Neuron (in vitro differentiated cells): ENCODE data around the gene MAS1L.

ENCODE experiments used
- H2AFZ ChIP-seq: one replicate; pipeline ENCODE4 v1.6.1; 2013; ENCODE audit warnings: low read depth, mild to moderate bottlenecking, inconsistent platforms, low read length, moderate library complexity
- H3K27me3 ChIP-seq: one replicate; pipeline ENCODE4 v1.6.1; 2013; ENCODE audit warnings: low read length; ENCODE audit not compliant: insufficient read depth
- H3K36me3 ChIP-seq: one replicate; pipeline ENCODE4 v1.6.1; 2013; ENCODE audit warnings: low read length; ENCODE audit not compliant: insufficient read depth
- H3K4me1 ChIP-seq: one replicate; pipeline ENCODE4 v1.6.1; 2013; ENCODE audit warnings: low read length; ENCODE audit not compliant: insufficient read depth
- H3K4me3 ChIP-seq: 2 replicates; pipeline ENCODE4 v1.5.1; 2013; ENCODE audit warnings: mild to moderate bottlenecking, low read length, moderate library complexity
- H3K9me3 ChIP-seq: one replicate; pipeline ENCODE4 v1.6.1; 2013; ENCODE audit warnings: low read length

The MAS1L gene

GRCh38 chr6:29522227-29522626, 34.5 kb upstream of the MAS1L start:
- Histone ChIP-seq H3K4me1 (no peaks in the 10 kb centered on the region), H3K36me3 (no peaks in the 10 kb centered on the region), H2AFZ (no peak overlapping the region), H3K27me3 (no peaks in the 10 kb centered on the region), H3K4me3 (no peak overlapping the region), H3K9me3 (no peaks in the 10 kb centered on the region)

DNA sequence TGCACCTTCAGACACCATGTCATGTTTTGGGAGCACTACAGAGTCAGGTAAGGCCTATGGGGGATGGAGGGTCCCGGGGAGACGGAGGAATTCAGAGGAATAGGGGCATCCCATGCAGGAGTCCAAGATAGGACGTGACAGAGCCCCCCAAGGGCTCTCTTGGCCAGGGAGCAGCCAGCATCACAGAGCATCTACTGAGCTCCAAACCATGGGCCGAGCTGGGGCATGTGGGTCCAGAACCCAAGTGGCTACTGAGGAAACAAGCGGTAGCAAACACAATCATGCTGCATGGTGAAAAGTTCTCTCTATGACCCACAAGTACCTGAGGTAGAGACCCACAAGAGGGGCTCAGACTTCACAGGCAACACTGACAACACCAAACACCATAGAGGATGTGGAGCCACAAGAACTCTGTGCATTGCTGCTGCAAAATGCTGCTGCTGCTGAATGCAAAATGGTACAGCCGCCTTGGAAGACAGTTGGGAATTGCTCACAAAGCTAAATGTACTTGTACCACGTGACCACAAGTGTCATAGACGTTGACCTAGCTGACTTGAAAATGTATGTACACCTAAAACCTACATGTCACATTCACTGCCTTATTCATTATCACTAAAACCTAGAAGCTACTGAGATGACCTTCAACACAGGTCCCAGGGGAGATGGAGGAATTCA, 33.4 kb upstream of the MAS1L start:
- H3K36me3 ChIP-seq, result no peaks in the 10 kb centered on the region
- no peak overlapping the region for H2AFZ ChIP-seq
- no peak overlapping the region for H3K4me3 ChIP-seq
- H3K4me1 ChIP-seq, result no peaks in the 10 kb centered on the region
- no peaks in the 10 kb centered on the region for H3K27me3 ChIP-seq
- no peaks in the 10 kb centered on the region for H3K9me3 ChIP-seq

DNA sequence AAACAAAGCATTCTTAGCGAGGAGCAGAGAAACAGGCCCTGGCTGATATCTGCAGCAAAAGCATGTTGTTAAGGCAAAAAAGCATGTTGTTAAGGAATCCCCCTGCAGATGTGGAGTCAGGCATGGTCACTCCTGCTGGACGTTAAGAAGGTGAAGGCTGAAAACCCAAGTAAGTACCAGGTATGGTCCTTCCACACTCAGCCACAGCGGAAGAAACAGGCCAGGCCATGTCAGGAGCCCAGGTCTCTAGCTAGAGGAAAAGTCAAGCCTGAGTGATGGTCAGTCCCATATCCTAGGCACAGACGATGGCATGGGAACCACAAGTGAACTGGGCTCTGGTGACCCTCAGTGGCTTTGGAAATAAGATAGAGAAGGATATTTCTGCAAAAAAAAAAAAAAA, 32.5 kb upstream of the MAS1L start:
- Histone ChIP-seq H3K9me3 (no peaks in the 10 kb centered on the region), H3K4me3 (no peak overlapping the region), H3K36me3 (no peaks in the 10 kb centered on the region), H3K4me1 (no peaks in the 10 kb centered on the region), H2AFZ (no peak overlapping the region), H3K27me3 (no peaks in the 10 kb centered on the region)

- H3K4me3 ChIP-seq, result no peak overlapping the region
- no peaks in the 10 kb centered on the region for H3K4me1 ChIP-seq
- H2AFZ ChIP-seq, result no peak overlapping the region
- no peaks in the 10 kb centered on the region for H3K27me3 ChIP-seq
- H3K36me3 ChIP-seq, result no peaks in the 10 kb centered on the region
- H3K9me3 ChIP-seq, result no peaks in the 10 kb centered on the region
These were observed 31.7 kb upstream of the MAS1L start for GRCh38 chr6:29519291-29520010.

- Histone ChIP-seq H3K27me3 (no peaks in the 10 kb centered on the region), H3K4me3 (no peak overlapping the region), H3K9me3 (no peaks in the 10 kb centered on the region), H3K4me1 (no peaks in the 10 kb centered on the region), H2AFZ (no peak overlapping the region), H3K36me3 (no peaks in the 10 kb centered on the region)
These were observed 30.1 kb upstream of the MAS1L start for GRCh38 chr6:29517728-29518440.

- Histone ChIP-seq H3K36me3 (no peaks in the 10 kb centered on the region), H3K4me3 (no peak overlapping the region), H3K27me3 (no peaks in the 10 kb centered on the region), H2AFZ (no peak overlapping the region), H3K4me1 (no peaks in the 10 kb centered on the region), H3K9me3 (no peaks in the 10 kb centered on the region)
These were observed 29.5 kb upstream of the MAS1L start for GRCh38 chr6:29517245-29517644.

GRCh38 chr6:29516108-29516507, 28.4 kb upstream of the MAS1L start:
- H3K27me3 ChIP-seq, result no peaks in the 10 kb centered on the region
- no peaks in the 10 kb centered on the region for H3K9me3 ChIP-seq
- no peaks in the 10 kb centered on the region for H3K36me3 ChIP-seq
- no peak overlapping the region for H3K4me3 ChIP-seq
- H2AFZ ChIP-seq, result no peak overlapping the region
- H3K4me1 ChIP-seq, result no peaks in the 10 kb centered on the region

GRCh38 chr6:29510746-29511300, 23.1 kb upstream of the MAS1L start:
- Histone ChIP-seq H3K4me3 (no peak overlapping the region), H3K4me1 (peaks cover 14% of the 10 kb centered on the region), H3K36me3 (no peaks in the 10 kb centered on the region), H3K9me3 (no peaks in the 10 kb centered on the region), H3K27me3 (no peaks in the 10 kb centered on the region), H2AFZ (no peak overlapping the region)

- H3K9me3 ChIP-seq, result no peaks in the 10 kb centered on the region
- H3K4me1 ChIP-seq, result peaks cover 14% of the 10 kb centered on the region
- H3K27me3 ChIP-seq, result no peaks in the 10 kb centered on the region
- no peak overlapping the region for H3K4me3 ChIP-seq
- H3K36me3 ChIP-seq, result no peaks in the 10 kb centered on the region
- no peak overlapping the region for H2AFZ ChIP-seq
These were observed 22.4 kb upstream of the MAS1L start for GRCh38 chr6:29510202-29510601.

- Histone ChIP-seq H3K4me1 (peaks cover 14% of the 10 kb centered on the region), H3K4me3 (no peak overlapping the region), H3K9me3 (no peaks in the 10 kb centered on the region), H3K36me3 (no peaks in the 10 kb centered on the region), H3K27me3 (no peaks in the 10 kb centered on the region), H2AFZ (no peak overlapping the region)
These were observed 22.0 kb upstream of the MAS1L start for GRCh38 chr6:29509711-29510110.

- Histone ChIP-seq H3K27me3 (no peaks in the 10 kb centered on the region), H3K4me1 (peaks cover 14% of the 10 kb centered on the region), H2AFZ (no peak overlapping the region), H3K9me3 (no peaks in the 10 kb centered on the region), H3K36me3 (no peaks in the 10 kb centered on the region), H3K4me3 (no peak overlapping the region)
These were observed 21.5 kb upstream of the MAS1L start for GRCh38 chr6:29509239-29509638.

DNA sequence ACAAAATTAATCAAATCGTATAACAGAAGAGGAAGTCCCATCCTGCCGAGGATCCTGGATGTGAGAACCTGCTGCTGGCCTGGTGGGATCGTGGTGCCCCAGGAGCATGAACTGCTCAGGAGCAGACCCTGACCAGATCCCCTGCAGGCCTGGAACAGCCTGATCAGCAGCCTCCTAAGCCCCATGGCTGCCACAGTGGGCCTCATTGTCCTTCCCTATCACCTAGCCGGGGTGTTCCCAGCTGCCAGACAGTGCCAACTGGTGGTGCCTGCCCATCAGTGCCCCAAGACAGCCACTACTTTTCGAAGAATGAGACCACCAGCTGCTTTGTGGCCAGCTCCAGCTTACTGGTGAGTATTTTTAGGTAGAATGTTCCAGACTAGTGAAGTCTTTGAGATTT, 19.6 kb upstream of the MAS1L start:
- no peaks in the 10 kb centered on the region for H3K36me3 ChIP-seq
- peaks cover 14% of the 10 kb centered on the region for H3K4me1 ChIP-seq
- no peaks in the 10 kb centered on the region for H3K9me3 ChIP-seq
- no peak overlapping the region for H2AFZ ChIP-seq
- H3K4me3 ChIP-seq, result no peak overlapping the region
- peaks cover 3% of the 10 kb centered on the region for H3K27me3 ChIP-seq

DNA sequence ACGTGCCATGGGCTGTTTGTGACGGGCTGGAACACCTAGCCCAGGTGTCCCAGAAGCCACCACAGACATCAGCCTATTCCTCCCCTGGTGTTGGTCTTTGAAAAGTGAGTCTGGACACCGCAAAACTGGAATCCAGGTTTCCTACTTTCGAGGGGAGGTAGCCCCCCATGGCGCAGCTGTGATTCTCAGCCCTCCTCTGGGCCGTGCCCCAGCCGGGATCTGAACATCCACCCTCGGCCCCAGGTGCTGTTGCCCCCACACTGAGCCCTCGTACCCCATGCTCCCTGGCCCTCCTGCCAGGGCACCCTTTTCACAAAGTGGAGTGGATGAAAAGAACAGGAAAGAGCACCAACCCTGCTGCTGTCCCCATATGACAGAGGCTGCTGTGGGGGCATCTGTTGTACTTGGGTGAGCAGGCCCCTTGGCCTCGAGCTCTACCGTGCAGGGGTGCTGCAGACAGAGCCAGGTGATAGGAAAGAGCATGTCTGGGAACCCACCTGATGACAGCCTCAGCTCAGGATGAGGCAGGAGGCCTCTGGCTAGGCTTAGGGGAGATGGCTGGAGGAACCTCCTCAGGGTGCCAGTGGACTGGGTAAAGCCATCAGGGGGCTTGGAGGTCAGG, 18.8 kb upstream of the MAS1L start:
- Histone ChIP-seq H3K36me3 (no peaks in the 10 kb centered on the region), H3K27me3 (peaks cover 3% of the 10 kb centered on the region), H3K4me3 (no peak overlapping the region)

More for the DNA sequence above, 18.8 kb upstream of the MAS1L start:
- Histone ChIP-seq H3K9me3 (no peaks in the 10 kb centered on the region), H3K4me1 (peaks cover 14% of the 10 kb centered on the region), H2AFZ (no peak overlapping the region)
